OCI-LY3 (cell line): ENCODE data around the gene ADARB2.

ENCODE experiments used
- EZH2phosphoT487 ChIP-seq: fragments of 200-600 bp; shearing (Covaris generic); IDR thresholded peaks from 2 replicates; pipeline ENCODE4 v1.6.1; 2018; ENCODE audit warnings: antibody characterized with exemption, mixed run types, low read depth
- TF ChIP-seq, protein P1 (sequence below): fragments of 200-600, 300-600 bp; sonication (generic); IDR thresholded peaks from 2 replicates; pipeline ENCODE4 v1.5.1; 2014; ENCODE audit warnings: antibody characterized with exemption, low read length, low read depth

DNA sequence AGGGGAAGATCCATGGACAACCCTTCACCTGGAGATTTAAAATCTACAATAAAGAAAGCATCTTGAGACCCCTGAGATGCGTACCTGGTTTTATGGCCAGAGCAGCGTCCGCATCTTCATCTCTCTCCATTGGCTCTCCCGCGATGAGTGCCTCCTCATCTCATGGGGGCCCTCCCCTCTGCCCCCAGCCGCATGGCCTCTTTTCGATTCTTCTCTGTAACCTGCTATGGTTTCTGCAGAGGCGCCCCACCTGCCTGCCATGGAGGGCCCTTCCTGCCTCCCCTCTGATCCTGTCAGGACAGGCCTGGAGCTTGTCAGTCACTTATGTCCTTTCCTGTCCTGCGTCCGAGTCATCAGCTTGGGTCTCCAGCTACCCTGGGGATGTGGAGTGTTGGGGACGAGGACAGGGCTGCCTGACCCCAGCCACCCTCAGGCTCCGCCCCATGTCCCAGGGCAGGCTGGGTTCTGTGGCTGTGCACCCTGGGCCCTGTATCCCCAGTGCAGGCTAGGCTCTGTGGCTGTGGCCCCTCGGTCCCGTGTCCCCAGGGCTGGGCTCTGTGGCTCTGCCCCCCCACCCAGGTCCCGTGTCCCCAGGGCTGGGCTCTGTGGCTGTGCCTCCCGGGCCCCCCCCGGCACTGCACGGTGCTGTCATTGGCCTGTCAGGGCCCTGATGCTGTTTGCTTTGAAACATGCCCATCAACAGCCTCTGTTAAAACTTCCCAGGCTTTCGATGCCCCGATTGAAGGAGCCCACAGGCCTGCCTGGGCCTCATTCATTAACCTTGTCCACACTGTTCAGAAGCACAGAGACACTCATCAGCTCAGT is 581.3 kb downstream of the ADARB2 start:
- TF ChIP-seq, protein P1, sequence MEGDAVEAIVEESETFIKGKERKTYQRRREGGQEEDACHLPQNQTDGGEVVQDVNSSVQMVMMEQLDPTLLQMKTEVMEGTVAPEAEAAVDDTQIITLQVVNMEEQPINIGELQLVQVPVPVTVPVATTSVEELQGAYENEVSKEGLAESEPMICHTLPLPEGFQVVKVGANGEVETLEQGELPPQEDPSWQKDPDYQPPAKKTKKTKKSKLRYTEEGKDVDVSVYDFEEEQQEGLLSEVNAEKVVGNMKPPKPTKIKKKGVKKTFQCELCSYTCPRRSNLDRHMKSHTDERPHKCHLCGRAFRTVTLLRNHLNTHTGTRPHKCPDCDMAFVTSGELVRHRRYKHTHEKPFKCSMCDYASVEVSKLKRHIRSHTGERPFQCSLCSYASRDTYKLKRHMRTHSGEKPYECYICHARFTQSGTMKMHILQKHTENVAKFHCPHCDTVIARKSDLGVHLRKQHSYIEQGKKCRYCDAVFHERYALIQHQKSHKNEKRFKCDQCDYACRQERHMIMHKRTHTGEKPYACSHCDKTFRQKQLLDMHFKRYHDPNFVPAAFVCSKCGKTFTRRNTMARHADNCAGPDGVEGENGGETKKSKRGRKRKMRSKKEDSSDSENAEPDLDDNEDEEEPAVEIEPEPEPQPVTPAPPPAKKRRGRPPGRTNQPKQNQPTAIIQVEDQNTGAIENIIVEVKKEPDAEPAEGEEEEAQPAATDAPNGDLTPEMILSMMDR, result no peak
- no peak for TF ChIP-seq EZH2phosphoT487
